A673 (cell line): ENCODE measurements around the gene IL19. TPM values are rescaled to one million over a fixed set of nuclear protein-coding genes. Genes with fewer than 3 reads are reported as not detected.

Source experiments
- BruUV-seq: library from RNA; stranded (reverse); fragments of 400-500 nt; replicated peaks from 2 replicates; lab custom pipeline; 2021; lab: Mats Ljungman, UMichigan
- CTCF ChIA-PET: fragments of 300-600 bp; sonication (Branson Sonifier 250); formaldehyde crosslinking; loops from one replicate; lab custom pipeline; 2022; ENCODE audit warnings: antibody characterized with exemption; lab: Charles Lee
- POLR2A ChIA-PET: fragments of 300-600 bp; sonication (Branson Sonifier 250); formaldehyde crosslinking; loops from one replicate; lab custom pipeline; 2022; ENCODE audit warnings: antibody characterized with exemption; ENCODE audit not compliant: low non-redundant PET; lab: Charles Lee
- DNase-seq: peaks from one replicate; pipeline ENCODE4 v3.0.0-alpha.2; 2015; ENCODE audit warnings: low spot score
- H3K27ac ChIP-seq: fragments of 200-600 bp; sonication (generic); 2 replicates; pipeline ENCODE4 v1.5.1; 2016; ENCODE audit warnings: mixed run types, low read depth, mild to moderate bottlenecking, mixed read lengths, antibody characterized with exemption, low read length; ENCODE audit not compliant: poor library complexity, severe bottlenecking
- H3K27me3 ChIP-seq: fragments of 200-600 bp; sonication (generic); replicated peaks from 2 replicates; pipeline ENCODE4 v1.6.1; 2017; ENCODE audit warnings: mixed run types, low read depth, mild to moderate bottlenecking, mixed read lengths, antibody characterized with exemption, low read length; ENCODE audit not compliant: insufficient read depth, poor library complexity
- H3K36me3 ChIP-seq: fragments of 200-600 bp; sonication (generic); 2 replicates; pipeline ENCODE4 v1.6.1; 2016; ENCODE audit warnings: mixed run types, mild to moderate bottlenecking, mixed read lengths, antibody characterized with exemption, low read length; ENCODE audit not compliant: insufficient read depth, poor library complexity, severe bottlenecking
- H3K4me1 ChIP-seq: fragments of 200-600 bp; sonication (generic); 2 replicates; pipeline ENCODE4 v1.6.1; 2017; ENCODE audit warnings: mixed run types, mild to moderate bottlenecking, mixed read lengths, antibody characterized with exemption, low read length; ENCODE audit not compliant: insufficient read depth, poor library complexity, severe bottlenecking
- H3K4me3 ChIP-seq: fragments of 200-600 bp; sonication (generic); 2 replicates; pipeline ENCODE4 v1.5.1; 2016; ENCODE audit warnings: low read depth, mixed run types, mild to moderate bottlenecking, mixed read lengths, low read length; ENCODE audit not compliant: poor library complexity, severe bottlenecking
- H3K9me3 ChIP-seq: fragments of 200-600 bp; sonication (generic); 2 replicates; pipeline ENCODE4 v1.6.1; 2016; ENCODE audit warnings: mixed run types, low read depth, mild to moderate bottlenecking, mixed read lengths, antibody characterized with exemption, low read length; ENCODE audit not compliant: poor library complexity, severe bottlenecking
- EZH2 ChIP-seq: fragments of 200-600 bp; sonication (generic); IDR thresholded peaks from 2 replicates; pipeline ENCODE4 v1.6.1; 2017; ENCODE audit warnings: borderline replicate concordance, low read depth, mild to moderate bottlenecking, mixed read lengths, antibody characterized with exemption, low read length; ENCODE audit not compliant: poor library complexity, severe bottlenecking
- intact Hi-C: fragments of 100-400 bp; cut with micrococcal nuclease; formaldehyde crosslinking; loops from one replicate; pipeline ENCODE4 v1.10.0; 2022; ENCODE audit not compliant: unreplicated experiment
- total RNA-seq: library from RNA; stranded (reverse); gene quantifications from 2 replicates; pipeline ENCODE4 v1.2.3, GENCODE V29; 2021
- TF ChIP-seq, protein P1 (sequence below): fragments of 300-800, 200-600 bp; sonication (generic); conservative IDR thresholded peaks from 2 replicates; pipeline ENCODE4 v1.5.1; 2017; ENCODE audit warnings: low read depth, mild to moderate bottlenecking, antibody characterized with exemption, low read length, moderate library complexity, mixed read lengths

IL19 gene
- total RNA-seq, 1 experiment from 2014 or later: not detected

GRCh38 chr1:206828765-206829164 is 58.2 kb downstream of the IL19 start:
- H3K4me3 ChIP-seq: no peak overlapping the region
- CTCF ChIA-PET: no interaction called here
- no peaks in the 10 kb centered on the region for H3K36me3 ChIP-seq
- BruUV-seq: no TSS peak
- no peaks in the 10 kb centered on the region for H3K9me3 ChIP-seq
- DNase-seq: no peak
- intact Hi-C loops: no loop called here
- POLR2A ChIA-PET: no interaction called here
- no peak for TF ChIP-seq EZH2
- TF ChIP-seq, protein P1, sequence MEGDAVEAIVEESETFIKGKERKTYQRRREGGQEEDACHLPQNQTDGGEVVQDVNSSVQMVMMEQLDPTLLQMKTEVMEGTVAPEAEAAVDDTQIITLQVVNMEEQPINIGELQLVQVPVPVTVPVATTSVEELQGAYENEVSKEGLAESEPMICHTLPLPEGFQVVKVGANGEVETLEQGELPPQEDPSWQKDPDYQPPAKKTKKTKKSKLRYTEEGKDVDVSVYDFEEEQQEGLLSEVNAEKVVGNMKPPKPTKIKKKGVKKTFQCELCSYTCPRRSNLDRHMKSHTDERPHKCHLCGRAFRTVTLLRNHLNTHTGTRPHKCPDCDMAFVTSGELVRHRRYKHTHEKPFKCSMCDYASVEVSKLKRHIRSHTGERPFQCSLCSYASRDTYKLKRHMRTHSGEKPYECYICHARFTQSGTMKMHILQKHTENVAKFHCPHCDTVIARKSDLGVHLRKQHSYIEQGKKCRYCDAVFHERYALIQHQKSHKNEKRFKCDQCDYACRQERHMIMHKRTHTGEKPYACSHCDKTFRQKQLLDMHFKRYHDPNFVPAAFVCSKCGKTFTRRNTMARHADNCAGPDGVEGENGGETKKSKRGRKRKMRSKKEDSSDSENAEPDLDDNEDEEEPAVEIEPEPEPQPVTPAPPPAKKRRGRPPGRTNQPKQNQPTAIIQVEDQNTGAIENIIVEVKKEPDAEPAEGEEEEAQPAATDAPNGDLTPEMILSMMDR: no peak
- peaks cover 31% of the 10 kb centered on the region for H3K27me3 ChIP-seq
- H3K27ac ChIP-seq: no peak overlapping the region
- no peaks in the 10 kb centered on the region for H3K4me1 ChIP-seq

DNA sequence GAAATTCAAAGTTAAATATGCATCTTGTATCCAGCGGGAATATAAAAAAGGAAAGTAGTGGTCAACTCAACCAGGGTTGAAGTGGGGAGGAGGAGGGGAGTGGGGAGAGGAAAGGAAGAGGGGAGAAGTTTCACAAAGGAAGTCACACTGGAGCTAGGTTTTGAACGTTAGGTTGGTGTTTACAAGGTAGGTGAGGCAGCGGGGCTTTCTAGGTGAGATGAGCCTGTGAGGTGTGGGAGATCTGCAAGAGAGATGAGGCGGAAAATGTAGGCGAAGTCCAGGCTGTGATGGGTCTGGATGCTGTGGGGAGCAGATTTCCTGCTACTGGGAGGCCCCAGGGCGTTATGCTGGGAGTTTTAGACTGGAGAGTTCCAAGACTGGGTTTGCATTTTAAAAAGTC is 58.7 kb downstream of the IL19 start:
- ChIA-PET POLR2A (no interaction called here), CTCF (no interaction called here)
- Histone ChIP-seq H3K9me3 (no peaks in the 10 kb centered on the region), H3K27me3 (peaks cover 37% of the 10 kb centered on the region), H3K4me1 (no peaks in the 10 kb centered on the region), H3K36me3 (no peaks in the 10 kb centered on the region), H3K27ac (no peak overlapping the region), H3K4me3 (no peak overlapping the region)
- BruUV-seq: no TSS peak
- TF ChIP-seq, protein P1: no peak
- TF ChIP-seq EZH2: no peak
- DNase-seq: no peak
- intact Hi-C loops: no loop called here

- no peak for DNase-seq
- no TSS peak for BruUV-seq
- Histone ChIP-seq H3K4me1 (no peaks in the 10 kb centered on the region), H3K9me3 (no peaks in the 10 kb centered on the region), H3K36me3 (no peaks in the 10 kb centered on the region), H3K4me3 (no peak overlapping the region), H3K27me3 (peaks cover 43% of the 10 kb centered on the region), H3K27ac (no peak overlapping the region)
- intact Hi-C loops: no loop called here
- CTCF ChIA-PET: no interaction called here
- TF ChIP-seq EZH2: no peak
- TF ChIP-seq, protein P1: no peak
- POLR2A ChIA-PET: no interaction called here
Observed at GRCh38 chr1:206829875-206830274, 59.3 kb downstream of the IL19 start.
